GM18909 (cell line): ENCODE results near the gene KCP.

Experiments
- ATAC-seq: cut with Tn5 transposase; IDR thresholded peaks from one replicate; pipeline ENCODE4 v1.9.1; 2021; ENCODE audit warnings: mild to moderate bottlenecking; ENCODE audit not compliant: unreplicated experiment, poor library complexity

Gene KCP

GRCh38 chr7:128844777-128845311 lies 65.7 kb downstream of the KCP start:
- ATAC-seq: no peak

DNA sequence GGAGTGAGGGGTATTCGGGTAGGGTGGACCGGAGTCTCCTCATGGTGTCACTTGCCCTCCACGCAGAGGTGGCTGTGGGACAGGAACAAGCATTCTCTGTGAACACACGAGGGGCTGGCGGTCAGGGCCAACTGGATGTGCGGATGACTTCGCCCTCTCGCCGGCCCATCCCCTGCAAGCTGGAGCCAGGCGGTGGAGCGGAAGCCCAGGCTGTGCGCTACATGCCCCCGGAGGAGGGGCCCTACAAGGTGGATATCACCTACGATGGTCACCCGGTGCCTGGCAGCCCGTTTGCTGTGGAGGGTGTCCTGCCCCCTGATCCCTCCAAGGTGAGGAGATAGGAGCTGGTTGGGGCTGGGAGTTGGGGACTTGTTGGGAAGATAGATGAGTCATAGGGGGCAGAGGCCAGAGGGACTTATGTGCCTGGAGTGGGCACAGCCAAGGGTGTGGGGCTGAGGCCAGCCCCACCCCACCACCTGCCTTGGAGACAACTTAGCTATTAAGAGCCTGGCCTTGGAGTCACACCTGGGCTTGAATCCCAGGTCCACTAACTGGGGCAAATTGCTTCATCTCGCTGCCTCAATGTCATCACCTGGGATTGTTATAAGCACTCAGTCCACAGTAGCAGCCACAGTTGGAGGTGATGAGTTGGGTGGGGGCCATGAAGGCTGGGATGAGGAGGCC lies 66.4 kb downstream of the KCP start:
- no peak for ATAC-seq

GRCh38 chr7:128842674-128843641 lies 67.6 kb downstream of the KCP start:
- no peak for ATAC-seq

- no peak for ATAC-seq
These were observed 68.4 kb downstream of the KCP start for GRCh38 chr7:128841921-128842673.

- ATAC-seq: no peak
These were observed 69.3 kb downstream of the KCP start for GRCh38 chr7:128841171-128841690.

DNA sequence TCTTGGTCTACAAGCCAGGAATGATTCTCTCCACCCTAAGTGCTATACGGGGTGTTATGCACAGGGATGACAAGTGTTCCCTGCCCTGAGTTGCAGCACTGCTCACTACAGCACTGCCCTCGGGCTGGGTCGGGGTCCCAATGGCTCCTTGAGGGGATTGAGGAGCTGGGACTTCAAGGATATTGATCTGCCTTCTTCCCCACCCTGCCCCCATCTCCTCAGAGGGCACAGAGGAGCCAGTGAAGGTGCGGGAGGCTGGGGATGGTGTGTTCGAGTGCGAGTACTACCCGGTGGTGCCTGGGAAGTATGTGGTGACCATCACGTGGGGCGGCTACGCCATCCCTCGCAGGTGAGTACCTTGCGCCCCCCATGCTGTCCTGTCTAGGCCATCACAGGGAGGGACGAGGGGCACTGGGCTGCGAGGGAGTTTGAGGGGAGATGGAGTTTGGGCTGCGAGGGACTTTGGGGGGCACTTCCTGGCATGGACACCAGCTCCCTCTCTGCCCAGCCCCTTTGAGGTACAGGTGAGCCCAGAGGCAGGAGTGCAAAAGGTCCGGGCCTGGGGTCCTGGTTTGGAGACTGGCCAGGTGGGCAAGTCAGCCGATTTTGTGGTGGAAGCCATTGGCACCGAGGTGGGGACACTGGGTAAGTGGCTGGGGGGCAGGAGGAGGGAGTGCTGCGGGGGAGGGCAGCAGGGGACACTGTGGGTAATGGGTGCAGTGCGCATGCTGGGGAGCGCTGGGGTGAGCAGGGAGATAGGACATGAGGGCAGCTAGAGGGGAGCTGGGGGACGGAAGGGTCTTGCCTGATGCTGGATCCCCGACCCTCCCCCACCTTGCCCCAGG lies 70.0 kb downstream of the KCP start:
- no peak for ATAC-seq

GRCh38 chr7:128839751-128840177 lies 70.7 kb downstream of the KCP start:
- ATAC-seq: no peak

DNA sequence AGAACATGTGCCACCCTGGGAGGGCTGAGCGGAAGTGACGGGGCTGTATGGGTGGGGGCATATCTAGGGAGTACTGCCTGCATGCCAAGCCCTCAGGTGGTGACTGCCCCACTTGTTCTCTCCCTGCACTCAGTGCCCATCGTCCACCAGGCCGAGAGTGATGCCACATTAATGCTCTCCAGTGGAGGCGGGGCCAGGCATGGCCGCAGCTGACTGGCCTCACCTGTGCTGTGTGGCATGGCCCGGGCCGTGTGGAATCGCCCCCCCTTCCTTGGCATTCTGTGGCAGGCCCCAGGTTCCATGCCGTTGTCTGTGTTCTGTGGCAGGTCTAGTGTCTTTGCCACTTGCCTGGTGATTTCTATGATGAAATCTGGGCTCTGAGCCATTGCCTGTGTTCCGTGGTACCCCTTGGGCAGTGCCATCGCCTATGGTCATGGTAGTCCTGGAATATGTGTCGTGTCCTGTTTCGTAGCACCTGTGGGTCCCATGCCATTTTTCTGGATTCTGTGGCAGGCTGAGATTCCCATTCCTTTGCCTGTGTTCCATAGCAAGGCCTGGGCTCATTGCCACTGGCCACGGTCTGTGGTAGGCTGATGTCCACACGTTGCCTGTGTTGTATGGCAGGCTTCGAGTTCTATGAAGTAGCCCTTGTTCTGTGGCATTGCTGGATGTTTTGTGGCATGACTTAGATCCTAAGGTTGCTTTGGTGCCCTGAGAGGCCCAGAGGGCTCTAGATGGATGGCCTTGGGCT lies 71.4 kb downstream of the KCP start:
- no peak for ATAC-seq

- no peak for ATAC-seq
These were observed 72.3 kb downstream of the KCP start for GRCh38 chr7:128838109-128838779.

- ATAC-seq: no peak
These were observed 73.0 kb downstream of the KCP start for GRCh38 chr7:128837521-128837921.

- no peak for ATAC-seq
These were observed 73.7 kb downstream of the KCP start for GRCh38 chr7:128836729-128837348.

DNA sequence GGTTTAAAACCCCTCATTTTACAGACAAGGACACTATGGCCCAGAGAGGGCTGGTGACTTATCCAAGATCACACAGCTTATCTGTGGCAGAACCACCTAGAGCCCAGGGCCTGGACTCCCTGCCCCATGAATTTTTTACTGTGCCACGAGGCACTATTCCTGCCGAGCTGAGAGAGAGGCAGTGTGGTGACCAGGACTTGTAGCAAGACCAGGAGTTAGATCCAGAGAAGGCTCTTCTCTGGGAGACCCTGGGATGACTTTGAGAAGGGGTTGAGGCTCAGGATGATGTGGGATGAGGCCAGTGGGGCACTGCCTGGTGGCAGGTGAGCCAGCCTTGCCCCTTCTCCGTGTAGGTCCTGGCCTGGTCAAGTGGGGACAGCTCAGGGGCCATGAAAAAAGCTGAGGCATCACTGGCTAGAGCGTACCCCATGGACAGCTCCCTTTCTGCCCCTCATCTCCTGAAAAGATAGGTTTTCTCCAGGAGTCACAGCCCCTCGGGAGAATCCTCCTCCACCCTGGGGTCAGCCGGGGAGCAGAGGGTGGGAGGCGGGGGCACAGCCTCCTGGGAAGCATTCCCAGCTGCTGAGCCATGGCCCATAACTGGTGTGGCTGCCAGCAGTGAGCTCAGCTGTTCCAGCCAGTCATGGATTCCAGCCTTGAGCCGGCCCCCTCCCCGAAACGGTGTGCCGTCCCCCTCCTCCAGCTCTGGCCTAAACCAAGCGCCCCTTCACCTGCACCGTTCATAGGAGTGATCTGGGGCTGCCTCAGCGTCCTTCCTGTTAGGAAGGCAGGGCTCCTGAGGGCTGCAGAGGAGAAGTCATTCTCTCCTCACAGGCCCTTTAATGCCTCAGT lies 74.5 kb downstream of the KCP start:
- ATAC-seq: no peak

DNA sequence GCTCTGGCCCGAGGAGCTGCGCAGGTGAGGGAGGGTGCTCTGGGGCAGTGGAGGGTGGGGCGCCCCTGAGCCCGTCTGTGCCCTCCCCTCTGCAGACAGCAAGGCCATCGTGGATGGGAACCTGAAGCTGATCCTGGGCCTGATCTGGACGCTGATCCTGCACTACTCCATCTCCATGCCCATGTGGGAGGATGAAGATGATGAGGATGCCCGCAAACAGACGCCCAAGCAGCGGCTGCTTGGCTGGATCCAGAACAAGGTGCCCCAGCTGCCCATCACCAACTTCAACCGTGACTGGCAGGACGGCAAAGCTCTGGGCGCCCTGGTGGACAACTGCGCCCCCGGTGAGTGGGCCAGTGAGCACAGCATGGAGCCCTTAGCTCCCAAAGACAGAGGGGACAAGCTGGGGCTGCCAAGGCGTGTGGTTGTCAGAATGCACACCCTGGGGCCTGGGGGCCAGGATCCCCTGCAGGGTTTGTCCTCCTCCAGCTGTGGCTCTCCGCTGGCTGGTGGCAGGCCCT lies 75.2 kb downstream of the KCP start:
- ATAC-seq: no peak

DNA sequence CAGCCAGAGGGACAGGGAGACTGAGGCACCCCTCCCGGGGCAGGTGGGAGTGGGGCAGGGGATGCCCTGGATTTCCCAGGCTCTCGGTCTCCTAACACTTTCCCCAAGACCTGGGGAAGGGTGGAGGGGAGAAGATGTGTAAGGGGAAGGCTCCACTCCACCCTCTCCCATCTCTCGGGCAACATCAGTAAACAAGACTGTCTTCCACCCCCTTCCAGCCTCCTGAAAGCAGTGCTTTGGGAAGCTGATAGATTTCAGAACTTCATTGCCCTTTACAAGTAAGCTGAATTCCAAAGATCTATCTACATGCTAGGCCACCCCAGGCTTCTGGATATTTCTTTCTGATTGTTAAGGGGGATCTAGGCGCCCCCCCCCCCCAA lies 76.6 kb downstream of the KCP start:
- no peak for ATAC-seq

DNA sequence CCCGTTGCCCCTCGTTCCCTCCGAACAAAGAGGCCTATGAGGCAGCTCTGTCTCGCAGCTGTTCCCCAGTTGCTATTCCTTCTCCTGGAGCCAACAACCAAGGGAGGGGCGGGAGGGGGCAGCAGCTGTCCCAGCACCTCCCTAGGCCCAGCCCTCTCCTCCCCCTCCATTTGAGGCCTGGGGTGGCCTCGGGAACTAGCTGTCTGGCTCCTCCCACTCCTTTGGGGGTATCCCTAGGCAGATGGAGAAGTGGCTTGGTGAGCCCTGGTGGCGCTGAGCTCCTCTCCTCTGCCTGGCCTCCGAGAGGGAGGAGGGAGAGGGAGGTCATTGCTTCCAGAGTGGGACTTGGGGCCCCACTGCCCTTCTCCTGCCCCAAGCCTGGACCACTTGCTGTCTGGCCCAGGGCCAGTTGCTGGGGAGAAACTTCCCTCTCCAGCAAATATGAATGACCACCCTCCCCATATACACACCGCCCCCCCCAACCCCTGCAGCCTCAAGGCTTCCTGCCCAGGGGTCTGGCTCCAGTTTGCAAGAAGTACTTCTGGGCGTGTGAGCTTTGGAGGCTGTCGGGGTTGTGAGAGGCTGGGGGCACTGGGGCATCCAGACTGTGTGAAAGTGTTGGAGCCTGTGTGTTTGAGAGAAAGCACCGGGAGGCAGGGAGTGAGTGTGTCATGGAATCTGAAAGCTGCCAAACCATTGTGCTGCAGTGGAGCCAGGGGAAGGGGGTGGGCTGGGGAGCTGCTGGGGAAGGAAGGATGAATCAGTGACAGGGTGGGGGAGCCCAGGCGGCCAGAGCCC lies 77.2 kb downstream of the KCP start:
- no peak for ATAC-seq

DNA sequence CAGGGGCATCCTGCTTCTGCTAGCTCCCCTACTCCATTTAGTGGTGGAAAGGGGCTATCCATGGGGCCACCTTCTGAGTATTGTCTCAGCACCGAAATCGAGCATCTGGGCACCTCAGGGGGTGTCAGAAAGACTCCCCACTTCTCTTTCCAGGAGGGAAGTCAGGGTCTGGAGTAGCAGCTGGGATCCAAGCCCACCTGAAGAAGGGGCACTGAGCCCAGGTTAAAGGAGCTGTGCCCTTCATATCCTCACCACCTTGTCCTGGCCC lies 77.7 kb downstream of the KCP start:
- no peak for ATAC-seq
